HCT116 (cell line): Measurements from ENCODE around the gene SPEM3.

ENCODE experiments used
- ATF3 ChIP-seq: IDR thresholded peaks from 2 replicates; pipeline ENCODE4 v1.6.1; 2012
- CTCF ChIP-seq, 3 experiments: fragments of 200-600 bp in 1 of 3; sonication (generic) in 1 of 3; IDR thresholded peaks in 2 of 3; conservative IDR thresholded peaks in 1 of 3; 2 replicates each; pipeline ENCODE4 v1.5.1; 2012 to 2017; ENCODE audit warnings: low read depth in 2 of 3, low read length in 2 of 3, antibody characterized with exemption in 1 of 3, borderline replicate concordance in 1 of 3, control low read depth in 1 of 3, mild to moderate bottlenecking in 1 of 3, mixed read lengths in 1 of 3, mixed run types in 1 of 3, moderate library complexity in 1 of 3; ENCODE audit not compliant: insufficient read depth in 1 of 3
- EGR1 ChIP-seq: IDR thresholded peaks from 2 replicates; pipeline ENCODE4 v1.6.1; 2012; ENCODE audit warnings: low read depth
- EZH2phosphoT487 ChIP-seq: fragments of 200-600 bp; IDR thresholded peaks from 2 replicates; pipeline ENCODE4 v1.6.1; 2018; ENCODE audit warnings: antibody characterized with exemption, borderline replicate concordance
- POLR2A ChIP-seq: IDR thresholded peaks from 2 replicates; pipeline ENCODE4 v1.7.0; 2011; ENCODE audit warnings: borderline replicate concordance; ENCODE audit not compliant: insufficient read depth, insufficient read length; ENCODE audit errors: extremely low read depth
- RAD21 ChIP-seq: IDR thresholded peaks from 2 replicates; pipeline ENCODE4 v1.6.1; 2012; ENCODE audit warnings: low read depth, mild to moderate bottlenecking
- REST ChIP-seq: IDR thresholded peaks from 2 replicates; pipeline ENCODE4 v1.6.1; 2012; ENCODE audit warnings: low read depth
- TCF7L2 ChIP-seq: IDR thresholded peaks from 2 replicates; pipeline ENCODE4 v1.7.0; 2011; ENCODE audit warnings: borderline replicate concordance, inconsistent platforms; ENCODE audit not compliant: insufficient read depth, insufficient read length; ENCODE audit errors: extremely low read depth
- ZNF274 ChIP-seq: fragments of 200-500 bp; sonication (Bioruptor generic); IDR thresholded peaks from 2 replicates; pipeline ENCODE4 v1.6.1; 2014; ENCODE audit warnings: mild to moderate bottlenecking, low read depth, low read length, inconsistent platforms

GRCh38 chr17:7479213-7480088 lies 50.8 kb downstream of the SPEM3 start, which contains the start of gene ZBTB4:
- no peak for TF ChIP-seq RAD21
- no peak for TF ChIP-seq CTCF (IDR thresholded peaks at IDR 0.05 in 2 of 3, conservative IDR thresholded peaks at IDR 0.05 in 1 of 3; ENCODE audit: borderline replicate concordance in 1 of 3, insufficient read depth in 1 of 3, low read depth in 2 of 3, low read length in 2 of 3)
- TF ChIP-seq EZH2phosphoT487, result no peak
- TF ChIP-seq REST, result no peak
- TF ChIP-seq TCF7L2, result peak; percentile 74
- no peak for TF ChIP-seq ZNF274
- TF ChIP-seq EGR1, result no peak
- TF ChIP-seq ATF3, result no peak
- TF ChIP-seq POLR2A, result no peak
